Liver (tissue), 9 donors: ENCODE results near the gene OR2A14. TPM values are rescaled to one million over a fixed set of nuclear protein-coding genes. Genes with fewer than 3 reads are reported as not detected.
"Not testable (repeated sequence)": the region's sequence is repeated elsewhere in the genome, so short reads cannot be mapped to it uniquely, and the experiment has no call there.

Experiments used
- DNase-seq: peaks from one replicate; pipeline ENCODE4 v3.0.0-alpha.2; 2017; ENCODE audit warnings: low spot score
- H3K27ac ChIP-seq, 2 donors: one replicate each; pipeline ENCODE4 v1.7.0; 2013; ENCODE audit warnings: inconsistent platforms in 2 of 2, low read length in 2 of 2, control low read depth in 1 of 2, low read depth in 1 of 2, mild to moderate bottlenecking in 1 of 2
- H3K27me3 ChIP-seq, 4 donors: one replicate each; pipeline versions ENCODE4 v1.6.1 to v1.7.0; 2013; ENCODE audit warnings: low read length in 3 of 4, inconsistent platforms in 1 of 4, mild to moderate bottlenecking in 1 of 4, moderate library complexity in 1 of 4; ENCODE audit not compliant: control insufficient read depth in 4 of 4, insufficient read depth in 4 of 4
- H3K36me3 ChIP-seq, 4 donors: one replicate each; pipeline versions ENCODE4 v1.6.1 to v1.7.0; 2013; ENCODE audit warnings: low read length in 3 of 4, mild to moderate bottlenecking in 3 of 4, low read depth in 1 of 4, moderate library complexity in 1 of 4; ENCODE audit not compliant: control insufficient read depth in 4 of 4, insufficient read depth in 3 of 4
- H3K4me1 ChIP-seq, 4 donors: one replicate each; pipeline versions ENCODE4 v1.6.1 to v1.7.0; 2013; ENCODE audit warnings: low read length in 3 of 4, mild to moderate bottlenecking in 3 of 4, moderate library complexity in 1 of 4; ENCODE audit not compliant: control insufficient read depth in 4 of 4, insufficient read depth in 4 of 4
- H3K4me3 ChIP-seq, 3 donors: one replicate each; pipeline versions ENCODE4 v1.6.1 to v1.7.0; 2013; ENCODE audit warnings: low read length in 3 of 3, control low read depth in 1 of 3, low read depth in 1 of 3, mild to moderate bottlenecking in 1 of 3
- H3K9ac ChIP-seq, 2 donors: one replicate each; pipeline ENCODE4 v1.7.0; 2013; ENCODE audit warnings: low read length in 2 of 2, mild to moderate bottlenecking in 2 of 2, moderate library complexity in 2 of 2, control low read depth in 1 of 2, low read depth in 1 of 2
- H3K9me3 ChIP-seq, 4 donors: one replicate each; pipeline versions ENCODE4 v1.6.1 to v1.7.0; 2013; ENCODE audit warnings: low read length in 3 of 4; ENCODE audit not compliant: control insufficient read depth in 4 of 4
- EGR1 ChIP-seq, 2 donors: IDR thresholded peaks; 2 replicates each; pipeline ENCODE4 v1.6.1; 2016 to 2018; ENCODE audit warnings: antibody characterized with exemption in 2 of 2, low read depth in 2 of 2
- FOXA1 ChIP-seq: IDR thresholded peaks from 2 replicates; pipeline ENCODE4 v1.6.1; 2016; ENCODE audit warnings: antibody characterized with exemption
- FOXA2 ChIP-seq: IDR thresholded peaks from 2 replicates; pipeline ENCODE4 v1.6.1; 2016; ENCODE audit warnings: antibody characterized with exemption
- HNF4G ChIP-seq: IDR thresholded peaks from 2 replicates; pipeline ENCODE4 v1.6.1; 2016; ENCODE audit warnings: antibody characterized with exemption
- JUND ChIP-seq, 2 donors: IDR thresholded peaks; 2 replicates each; pipeline ENCODE4 v1.6.1; 2016; ENCODE audit warnings: antibody characterized with exemption in 2 of 2
- NR2F2 ChIP-seq: IDR thresholded peaks from 2 replicates; pipeline ENCODE4 v1.6.1; 2016; ENCODE audit warnings: antibody characterized with exemption
- RAD21 ChIP-seq, 2 donors: IDR thresholded peaks; 2 replicates each; pipeline ENCODE4 v1.6.1; 2016; ENCODE audit warnings: antibody characterized with exemption in 2 of 2, mild to moderate bottlenecking in 2 of 2
- REST ChIP-seq: IDR thresholded peaks from 2 replicates; pipeline ENCODE4 v1.6.1; 2016; ENCODE audit warnings: antibody characterized with exemption, mild to moderate bottlenecking
- RXRA ChIP-seq, 2 donors: IDR thresholded peaks; 2 replicates each; pipeline ENCODE4 v1.6.1; 2017 to 2018; ENCODE audit warnings: antibody characterized with exemption in 2 of 2, mild to moderate bottlenecking in 1 of 2
- TAF1 ChIP-seq: conservative IDR thresholded peaks from 2 replicates; pipeline ENCODE4 v1.6.1; 2016; ENCODE audit warnings: antibody characterized with exemption, mild to moderate bottlenecking
- YY1 ChIP-seq: IDR thresholded peaks from 2 replicates; pipeline ENCODE4 v1.6.1; 2016; ENCODE audit warnings: antibody characterized with exemption, mild to moderate bottlenecking
- WGBS: extraction: QIAGEN DNeasy Blood & Tissue Kit; methylation state at CpG from one replicate; pipeline ENCODE4 v1.1.7; 2013; 5-methylcytosine and 5-hydroxymethylcytosine counted together
- polyA plus RNA-seq, 2 donors: library from polyadenylated mRNA; stranded (reverse) in 1 of 2; unstranded in 1 of 2; fragments of 200-250 nt in 1 of 2; fragments of >200 nt in 1 of 2; fragmentation: Nextera tagmentation in 1 of 2; extraction: Ambion mirVana in 1 of 2; gene quantifications; one replicate each; pipeline versions ENCODE4 v1.2.1 to v1.2.3, GENCODE V29; 2013 to 2015
- total RNA-seq, 2 donors: library from RNA; depleted of rRNA; stranded (reverse); fragments of >200 nt; gene quantifications; one replicate each; pipeline ENCODE4 v1.2.3, GENCODE V29; 2014
- TF ChIP-seq, protein P1 (sequence below): fragments of 150-350 bp; IDR thresholded peaks from 2 replicates; pipeline ENCODE4 v1.5.1; 2017; ENCODE audit warnings: improper control_type of control experiment, low read depth, low read length; ENCODE audit not compliant: missing input control
- donor health status: healthy.
- donor health status: healthy.
- donor health status: healthy.
- donor health status: healthy.
- donor health status: healthy.

The OR2A14 gene
- total and polyA plus RNA-seq, 4 donors = not detected

GRCh38 chr7:144118341-144118740 lies 4.6 kb upstream of the OR2A14 start:
- Histone ChIP-seq H3K9ac (no peak overlapping the region), H3K9me3 (no peaks in the 10 kb centered on the region), H3K4me3 (no peak overlapping the region), H3K36me3 (no peaks in the 10 kb centered on the region), H3K27ac (no peak overlapping the region), H3K4me1 (no peaks in the 10 kb centered on the region), H3K27me3 (no peaks in the 10 kb centered on the region)
- no peak for TF ChIP-seq EGR1 (IDR thresholded peaks at IDR 0.05; ENCODE audit: low read depth in 2 of 2)
- no peak for TF ChIP-seq NR2F2
- TF ChIP-seq JUND (IDR thresholded peaks at IDR 0.05) = no peak
- TF ChIP-seq YY1 = no peak
- TF ChIP-seq FOXA1 = no peak
- no peak for TF ChIP-seq REST
- no peak for TF ChIP-seq HNF4G
- TF ChIP-seq FOXA2 = no peak
- no peak for TF ChIP-seq TAF1
- TF ChIP-seq RXRA (IDR thresholded peaks at IDR 0.05) = no peak
- WGBS = 82% methylated on average over 8 of the region's 8 CpGs
- DNase-seq = no peak

DNA sequence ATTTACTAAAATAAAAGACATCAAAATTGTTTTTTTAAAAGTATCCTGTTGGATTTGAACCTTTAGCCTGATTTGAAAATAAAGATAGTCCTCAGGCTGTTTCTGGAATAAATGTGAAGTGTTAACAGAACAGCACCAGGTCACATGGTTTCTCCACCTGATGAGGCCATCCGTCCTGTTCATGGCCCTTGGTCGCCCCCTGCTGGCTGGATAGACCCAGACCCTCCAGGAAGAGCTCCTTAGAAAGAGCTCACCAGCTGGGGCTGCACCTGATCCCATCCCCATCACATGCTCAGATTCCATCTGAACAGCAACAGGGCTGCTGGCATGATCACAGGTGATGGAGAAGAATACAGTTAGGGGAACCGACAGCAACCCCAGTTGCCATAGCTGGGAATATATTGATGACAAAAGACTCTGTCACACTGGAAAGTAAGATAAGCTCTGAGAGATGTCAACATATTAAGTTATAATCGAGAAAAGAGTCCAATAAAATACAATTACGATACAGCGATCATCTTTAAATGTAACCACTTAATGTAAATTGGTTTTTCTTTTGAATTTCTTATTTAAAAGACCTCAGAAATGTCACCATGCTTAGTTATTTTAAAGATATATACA lies 4.8 kb downstream of the OR2A14 start:
- Histone ChIP-seq H3K36me3 (no peaks in the 10 kb centered on the region), H3K27ac (no peak overlapping the region), H3K9me3 (no peaks in the 10 kb centered on the region), H3K4me1 (no peaks in the 10 kb centered on the region), H3K4me3 (no peak overlapping the region), H3K9ac (no peak overlapping the region), H3K27me3 (no peaks in the 10 kb centered on the region)
- TF ChIP-seq, protein P1, sequence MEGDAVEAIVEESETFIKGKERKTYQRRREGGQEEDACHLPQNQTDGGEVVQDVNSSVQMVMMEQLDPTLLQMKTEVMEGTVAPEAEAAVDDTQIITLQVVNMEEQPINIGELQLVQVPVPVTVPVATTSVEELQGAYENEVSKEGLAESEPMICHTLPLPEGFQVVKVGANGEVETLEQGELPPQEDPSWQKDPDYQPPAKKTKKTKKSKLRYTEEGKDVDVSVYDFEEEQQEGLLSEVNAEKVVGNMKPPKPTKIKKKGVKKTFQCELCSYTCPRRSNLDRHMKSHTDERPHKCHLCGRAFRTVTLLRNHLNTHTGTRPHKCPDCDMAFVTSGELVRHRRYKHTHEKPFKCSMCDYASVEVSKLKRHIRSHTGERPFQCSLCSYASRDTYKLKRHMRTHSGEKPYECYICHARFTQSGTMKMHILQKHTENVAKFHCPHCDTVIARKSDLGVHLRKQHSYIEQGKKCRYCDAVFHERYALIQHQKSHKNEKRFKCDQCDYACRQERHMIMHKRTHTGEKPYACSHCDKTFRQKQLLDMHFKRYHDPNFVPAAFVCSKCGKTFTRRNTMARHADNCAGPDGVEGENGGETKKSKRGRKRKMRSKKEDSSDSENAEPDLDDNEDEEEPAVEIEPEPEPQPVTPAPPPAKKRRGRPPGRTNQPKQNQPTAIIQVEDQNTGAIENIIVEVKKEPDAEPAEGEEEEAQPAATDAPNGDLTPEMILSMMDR = peak; percentile 62
- peak; percentile 78 to 90 for TF ChIP-seq RAD21 (IDR thresholded peaks at IDR 0.05)
- no peak for TF ChIP-seq YY1
- peak; percentile 87 for DNase-seq
- WGBS = 41% methylated on average over 6 of the region's 6 CpGs

DNA sequence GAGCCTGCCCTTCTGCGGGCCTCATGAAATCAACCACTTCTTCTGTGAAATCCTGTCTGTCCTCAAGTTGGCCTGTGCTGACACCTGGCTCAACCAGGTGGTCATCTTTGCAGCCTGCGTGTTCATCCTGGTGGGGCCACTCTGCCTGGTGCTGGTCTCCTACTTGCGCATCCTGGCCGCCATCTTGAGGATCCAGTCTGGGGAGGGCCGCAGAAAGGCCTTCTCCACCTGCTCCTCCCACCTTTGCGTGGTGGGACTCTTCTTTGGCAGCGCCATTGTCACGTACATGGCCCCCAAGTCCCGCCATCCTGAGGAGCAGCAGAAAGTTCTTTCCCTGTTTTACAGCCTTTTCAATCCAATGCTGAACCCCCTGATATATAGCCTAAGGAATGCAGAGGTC lies 6.6 kb downstream of the OR2A14 start:
- not testable (repeated sequence) for DNase-seq, H3K4me3 ChIP-seq, H3K9me3 ChIP-seq, H3K36me3 ChIP-seq, H3K4me1 ChIP-seq, H3K27ac ChIP-seq, H3K9ac ChIP-seq, H3K27me3 ChIP-seq
- 90% methylated on average over 9 of the region's 9 CpGs for WGBS
